Stimulated activated CD8-positive, alpha-beta memory T cell treated with anti-CD3 and anti-CD28 coated beads, Interleukin-7, amount 100 ng/mL, for 1 hour (primary cell): Measurements from ENCODE around the gene HYDIN.
"Not testable (repeated sequence)": the region's sequence is repeated elsewhere in the genome, so short reads cannot be mapped to it uniquely, and the experiment has no call there.

Experiments
- DNase-seq, 2 donors: peaks; one replicate each; pipeline ENCODE4 v3.0.0-alpha.2; 2020; ENCODE audit warnings: low read depth in 2 of 2

HYDIN gene

GRCh38 chr16:70995799-70996198 lies 234.7 kb downstream of the HYDIN start:
- DNase-seq: not testable (repeated sequence)

GRCh38 chr16:70992511-70992910 lies 238.0 kb downstream of the HYDIN start:
- DNase-seq: not testable (repeated sequence)

- DNase-seq: not testable (repeated sequence)
These were observed 243.4 kb downstream of the HYDIN start for GRCh38 chr16:70987019-70987715.

- not testable (repeated sequence) for DNase-seq
These were observed 245.8 kb downstream of the HYDIN start for GRCh38 chr16:70984675-70985074.

GRCh38 chr16:70968332-70968731 lies 262.2 kb downstream of the HYDIN start:
- DNase-seq: not testable (repeated sequence)

GRCh38 chr16:70960169-70960568 lies 270.4 kb downstream of the HYDIN start:
- DNase-seq: not testable (repeated sequence)

- not testable (repeated sequence) for DNase-seq
These were observed 275.6 kb downstream of the HYDIN start for GRCh38 chr16:70954922-70955321.

- DNase-seq: not testable (repeated sequence)
These were observed 276.7 kb downstream of the HYDIN start for GRCh38 chr16:70953824-70954223.

GRCh38 chr16:70943551-70943950 lies 287.0 kb downstream of the HYDIN start:
- not testable (repeated sequence) for DNase-seq

- not testable (repeated sequence) for DNase-seq
These were observed 290.7 kb downstream of the HYDIN start for GRCh38 chr16:70939690-70940359.

GRCh38 chr16:70936781-70937525 lies 293.6 kb downstream of the HYDIN start:
- DNase-seq: not testable (repeated sequence)

- not testable (repeated sequence) for DNase-seq
These were observed 295.2 kb downstream of the HYDIN start for GRCh38 chr16:70935325-70935724.

- not testable (repeated sequence) for DNase-seq
These were observed 296.8 kb downstream of the HYDIN start for GRCh38 chr16:70933746-70934145.

- DNase-seq: not testable (repeated sequence)
These were observed 299.8 kb downstream of the HYDIN start for GRCh38 chr16:70930757-70931156.

- DNase-seq: not testable (repeated sequence)
These were observed 308.4 kb downstream of the HYDIN start for GRCh38 chr16:70922164-70922563.

GRCh38 chr16:70920661-70921060 lies 309.9 kb downstream of the HYDIN start:
- DNase-seq: not testable (repeated sequence)

- DNase-seq: not testable (repeated sequence)
These were observed 342.3 kb downstream of the HYDIN start for GRCh38 chr16:70888208-70888607.

GRCh38 chr16:70884652-70885051 lies 345.9 kb downstream of the HYDIN start:
- not testable (repeated sequence) for DNase-seq

- not testable (repeated sequence) for DNase-seq
These were observed 348.2 kb downstream of the HYDIN start for GRCh38 chr16:70882311-70882710.

GRCh38 chr16:70877895-70878294 lies 352.6 kb downstream of the HYDIN start:
- DNase-seq: not testable (repeated sequence)

- DNase-seq: not testable (repeated sequence)
These were observed 354.1 kb downstream of the HYDIN start for GRCh38 chr16:70876442-70876841.

GRCh38 chr16:70864698-70865097 lies 365.8 kb downstream of the HYDIN start:
- DNase-seq: not testable (repeated sequence)
